NK-92 (cell line): ENCODE measurements around the gene TMEM260.
"Not testable (repeated sequence)": the region's sequence is repeated elsewhere in the genome, so short reads cannot be mapped to it uniquely, and the experiment has no call there.

ENCODE experiments used
- DNase-seq: peaks from one replicate; lab custom pipeline; 2025; ENCODE audit not compliant: unreplicated experiment; lab: John Stamatoyannopoulos, UW

The TMEM260 gene

GRCh38 chr14:56594428-56594827 lies 14.8 kb downstream of the TMEM260 start:
- no peak for DNase-seq

GRCh38 chr14:56598519-56598918 lies 18.9 kb downstream of the TMEM260 start:
- no peak for DNase-seq

DNA sequence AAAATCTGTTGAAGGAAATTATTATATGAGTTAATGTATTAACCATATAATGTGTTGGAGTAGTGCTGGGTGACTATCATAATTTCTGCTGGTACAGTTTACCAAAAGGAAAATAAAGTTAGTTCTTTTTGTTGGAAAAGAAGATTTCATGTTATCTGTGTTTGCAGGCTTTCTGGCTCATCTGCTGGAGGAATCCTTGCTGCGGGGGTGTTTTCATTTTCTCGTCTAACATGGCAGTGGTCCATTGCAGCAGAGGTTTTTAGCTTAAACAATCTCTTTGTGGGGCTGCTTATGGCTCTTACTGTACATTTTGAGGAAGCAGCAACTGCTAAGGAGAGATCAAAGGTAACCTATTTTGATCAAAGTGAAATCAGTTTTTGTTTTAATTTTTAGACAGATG lies 24.1 kb downstream of the TMEM260 start:
- DNase-seq = no peak

DNA sequence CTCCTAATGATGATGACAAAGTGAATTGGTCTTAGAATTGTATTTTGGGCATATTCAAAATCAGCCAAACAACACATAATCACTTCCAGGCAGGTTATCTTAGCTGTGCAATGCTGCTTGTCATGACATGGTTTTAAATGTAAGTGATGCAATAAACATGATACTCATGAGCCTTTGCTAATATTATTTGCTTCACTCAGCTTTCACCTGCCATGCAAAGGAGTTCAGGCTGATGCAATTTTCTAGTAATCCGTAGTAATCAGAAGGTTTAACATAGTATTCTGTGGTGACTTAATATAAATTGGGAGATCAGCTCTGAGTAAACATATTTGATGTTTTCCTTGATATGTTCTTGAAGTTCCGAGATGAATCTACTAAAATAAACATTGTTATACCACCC lies 29.1 kb downstream of the TMEM260 start:
- no peak for DNase-seq

DNA sequence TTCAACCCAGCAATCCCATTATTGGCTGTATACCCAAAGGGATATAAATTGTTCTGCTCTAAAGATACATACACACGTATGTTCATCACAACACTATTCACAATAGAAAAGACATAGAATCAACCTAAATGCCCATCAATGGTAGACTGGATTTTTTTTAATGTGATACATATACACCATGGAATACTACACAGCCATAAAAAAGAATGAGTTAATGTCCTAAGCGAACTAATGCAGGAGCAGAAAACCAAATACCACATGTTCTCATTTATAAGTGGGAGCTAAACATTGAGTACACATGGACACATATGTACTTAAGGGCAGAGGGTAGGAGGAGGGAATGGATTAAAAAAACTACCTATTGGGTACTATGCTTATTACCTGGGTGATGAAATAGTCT lies 32.1 kb downstream of the TMEM260 start:
- DNase-seq = not testable (repeated sequence)

DNA sequence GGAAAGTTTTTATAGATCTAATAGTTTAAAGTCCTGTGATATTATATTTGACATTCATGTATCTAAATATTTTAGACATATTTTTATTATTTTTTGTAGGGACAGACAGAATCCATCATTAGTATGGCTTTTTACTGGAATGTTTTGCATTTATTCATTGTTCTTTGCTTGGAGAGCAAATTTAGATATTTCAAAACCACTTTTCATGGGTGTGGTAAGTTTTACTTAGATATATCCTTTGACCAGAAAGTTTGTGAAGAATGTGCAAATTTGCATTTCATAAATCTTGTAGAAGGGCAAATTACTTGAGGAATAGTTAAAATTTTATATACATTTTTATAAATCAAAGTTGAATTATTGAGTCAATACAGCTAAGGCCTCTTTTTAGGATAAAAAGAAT lies 37.5 kb downstream of the TMEM260 start:
- DNase-seq = no peak

GRCh38 chr14:56630707-56631106 lies 51.1 kb downstream of the TMEM260 start:
- no peak for DNase-seq

GRCh38 chr14:56632195-56632594 lies 52.6 kb downstream of the TMEM260 start:
- no peak for DNase-seq

- no peak for DNase-seq
Observed at GRCh38 chr14:56633544-56633943, 53.9 kb downstream of the TMEM260 start.

- no peak for DNase-seq
Observed at GRCh38 chr14:56635041-56635440, 55.4 kb downstream of the TMEM260 start.

DNA sequence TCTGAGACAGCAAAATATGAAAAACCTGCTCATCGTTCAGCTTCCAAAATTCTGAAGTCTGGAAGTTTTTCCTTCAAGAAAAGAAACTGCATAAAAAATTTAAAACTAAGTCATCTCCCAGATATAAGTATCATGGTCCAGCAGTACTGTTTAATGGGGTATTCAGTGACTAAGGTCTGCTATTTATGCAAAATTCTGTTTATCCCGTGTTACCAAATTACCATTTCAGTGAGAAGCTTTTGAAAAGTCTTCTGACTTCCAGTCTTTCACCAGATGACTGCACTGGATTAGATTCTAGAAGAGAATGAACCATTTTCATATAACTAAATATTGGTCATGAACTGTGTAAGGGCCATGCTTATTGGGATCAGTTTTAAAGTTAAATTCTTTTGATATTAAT lies 67.9 kb downstream of the TMEM260 start:
- DNase-seq = no peak

DNA sequence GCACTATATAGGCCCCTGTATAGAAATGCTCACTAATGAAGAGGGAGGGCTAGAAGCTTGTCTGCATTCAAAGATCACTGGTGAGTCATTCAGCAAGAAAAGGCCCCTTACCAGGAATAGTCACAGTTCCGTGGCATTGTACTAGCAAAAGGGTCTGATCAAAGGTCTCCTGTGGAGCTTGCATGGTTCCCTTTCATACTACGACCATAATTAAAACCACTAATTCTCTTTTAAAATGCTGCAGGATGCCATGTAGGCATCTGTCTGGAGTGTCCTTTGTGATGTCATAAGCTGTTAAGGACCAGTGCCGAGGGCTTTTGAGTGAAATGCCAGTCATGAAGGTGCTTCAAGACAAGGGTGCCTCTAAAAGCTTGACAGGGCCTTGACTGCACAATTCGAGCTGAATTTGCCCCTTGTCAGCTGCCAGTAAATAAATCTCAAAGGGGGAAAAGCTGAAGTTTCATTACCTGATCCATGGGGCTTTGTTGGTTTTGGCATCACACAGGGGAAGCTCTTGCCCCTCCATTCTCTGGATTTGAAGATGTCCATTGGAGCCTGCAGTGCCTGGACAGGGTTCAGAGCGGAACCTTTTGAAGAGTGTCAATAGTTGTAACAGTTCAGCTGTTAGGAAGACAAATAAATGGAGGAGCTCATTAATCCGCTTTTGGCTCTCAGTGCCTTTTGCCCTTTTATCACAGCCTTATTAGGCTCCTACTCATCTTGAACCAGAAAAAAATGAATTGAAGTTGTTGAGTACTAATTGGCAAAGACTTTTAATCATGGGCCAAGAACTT lies 69.1 kb downstream of the TMEM260 start:
- no peak for DNase-seq

DNA sequence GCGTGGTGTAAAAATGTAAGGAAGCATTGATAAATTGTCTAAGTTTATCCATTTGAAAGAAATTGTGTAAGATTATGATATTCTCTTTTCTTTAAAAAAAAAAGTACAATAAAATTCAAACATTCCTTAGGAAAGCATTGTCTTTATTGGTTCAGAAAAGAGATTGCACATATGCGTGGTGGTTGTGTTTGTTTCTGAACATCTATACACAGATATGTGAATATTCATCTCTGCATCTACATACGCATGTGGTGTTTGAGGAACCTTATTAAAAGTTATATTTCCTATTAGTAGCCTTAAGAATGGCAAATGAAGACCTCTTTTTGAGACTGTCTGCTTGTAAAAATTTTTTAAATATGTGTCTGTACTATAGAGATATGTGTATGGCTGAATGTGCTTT lies 69.8 kb downstream of the TMEM260 start:
- DNase-seq = no peak

DNA sequence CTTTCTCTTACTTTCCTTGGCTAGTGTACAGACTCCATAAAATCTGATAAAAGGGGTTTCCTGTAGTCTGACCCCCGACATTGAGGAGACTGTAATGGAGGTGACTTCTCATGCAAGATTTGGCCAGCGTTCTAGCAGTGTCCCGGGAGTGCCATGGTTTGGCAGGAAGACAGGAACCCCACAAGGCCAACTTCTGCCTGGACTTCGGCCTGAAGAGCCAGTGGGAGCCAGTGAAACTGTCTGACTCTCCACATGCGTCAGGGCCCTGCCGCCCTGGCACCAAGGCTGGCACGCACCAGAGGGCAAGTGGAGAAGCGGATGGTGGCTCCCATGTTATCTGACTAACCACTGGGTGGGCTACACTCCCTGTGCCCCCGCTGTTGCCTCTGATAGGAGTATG lies 70.5 kb downstream of the TMEM260 start:
- no peak for DNase-seq

DNA sequence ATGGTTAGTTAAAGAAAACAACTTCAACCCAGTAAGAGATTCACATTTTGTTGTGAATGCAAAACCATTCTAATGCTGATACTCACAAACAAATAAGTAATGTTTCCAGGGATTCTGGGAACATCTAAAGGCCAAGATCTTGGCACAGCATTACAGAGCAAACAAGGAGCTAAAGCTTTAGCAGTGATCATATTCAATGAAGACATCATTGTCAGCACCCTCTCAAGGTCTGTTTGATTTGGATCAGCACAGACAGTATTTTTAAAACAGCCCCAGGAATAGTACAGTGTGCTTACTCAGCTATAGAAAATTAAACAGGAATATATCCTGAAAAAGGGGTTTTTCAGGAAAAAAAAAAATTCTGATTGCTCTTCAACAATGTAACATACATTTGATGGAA lies 71.4 kb downstream of the TMEM260 start:
- no peak for DNase-seq

GRCh38 chr14:56657604-56658003 lies 78.0 kb downstream of the TMEM260 start:
- no peak for DNase-seq

GRCh38 chr14:56659378-56659777 lies 79.8 kb downstream of the TMEM260 start:
- no peak for DNase-seq

DNA sequence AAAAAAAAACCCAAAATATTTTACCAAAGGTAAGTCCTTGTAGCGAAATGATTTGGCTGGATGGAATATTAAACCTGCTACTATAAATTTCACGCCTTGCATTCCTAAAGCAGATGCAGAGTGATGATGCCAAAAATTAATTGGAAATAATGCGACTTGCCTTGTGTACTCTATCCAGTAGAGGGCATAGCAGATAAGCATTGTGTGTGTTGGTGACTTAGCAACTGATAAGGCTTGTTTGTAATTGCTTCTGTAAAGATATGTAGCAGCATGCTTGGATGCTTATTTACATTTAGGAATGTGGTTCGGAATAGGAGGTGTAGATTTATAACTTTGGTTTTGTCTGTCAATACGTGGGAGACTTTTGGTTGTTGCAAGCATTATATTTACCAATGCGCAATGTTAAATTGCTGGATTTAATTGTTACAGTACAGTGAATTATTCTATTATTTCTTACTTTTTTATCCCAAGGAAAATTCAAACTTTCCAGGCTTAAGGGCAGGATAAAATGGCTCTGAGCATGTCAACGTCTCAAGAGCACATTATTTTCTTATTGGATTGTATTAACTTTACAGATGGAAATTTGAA lies 80.5 kb downstream of the TMEM260 start:
- no peak for DNase-seq

DNA sequence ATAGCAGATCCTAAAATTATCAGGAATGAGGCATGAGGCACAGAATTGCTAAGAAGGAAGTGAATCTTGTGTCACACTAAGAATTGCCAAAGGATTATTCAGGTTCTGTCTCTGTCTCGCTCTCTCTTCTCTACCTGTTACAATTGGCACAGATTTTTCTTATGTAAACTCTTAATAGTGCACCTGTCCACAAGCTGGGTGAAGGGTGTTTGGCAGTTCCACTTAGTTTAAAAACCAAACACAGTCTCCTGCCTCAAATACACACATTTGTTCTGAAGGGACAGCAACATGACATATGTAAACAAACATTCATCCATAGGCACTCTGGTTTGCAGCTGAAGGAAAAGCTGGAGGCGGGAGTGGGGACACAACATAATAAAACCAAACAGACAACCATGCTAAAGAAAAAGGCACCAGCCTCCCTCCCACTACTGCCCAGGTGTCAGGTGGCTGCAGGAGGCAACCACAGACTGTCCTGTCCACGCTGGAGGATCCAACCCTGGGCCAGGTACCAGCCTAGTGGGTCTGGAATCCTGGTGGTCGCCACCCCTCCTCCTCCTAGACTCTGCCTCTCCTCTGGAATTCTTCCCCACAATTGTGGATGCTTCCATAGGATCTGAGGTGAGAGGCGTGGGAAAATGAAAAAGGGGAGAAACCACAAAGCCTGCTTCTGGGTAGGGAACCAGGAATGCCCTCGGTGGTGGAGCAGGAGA lies 81.2 kb downstream of the TMEM260 start:
- DNase-seq = no peak

DNA sequence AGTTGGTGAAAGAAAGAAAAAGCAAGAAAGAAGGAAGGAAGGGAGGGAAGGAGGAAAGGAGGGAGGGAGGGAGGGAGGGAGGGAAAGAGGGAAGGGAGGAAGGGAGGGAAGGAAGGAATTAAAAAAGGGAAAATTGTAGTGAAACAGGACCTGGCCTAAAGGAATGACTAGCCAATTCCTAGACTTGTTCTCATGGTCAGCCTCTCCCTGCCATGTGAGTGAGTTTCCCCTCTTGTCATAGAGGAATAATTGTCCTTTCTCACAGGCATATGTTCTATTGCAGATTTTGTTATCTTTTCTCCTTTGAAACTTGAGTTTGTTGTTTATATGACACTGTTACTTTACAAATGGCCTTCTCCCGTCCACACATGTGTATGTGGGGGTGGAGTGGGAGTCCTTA lies 81.9 kb downstream of the TMEM260 start:
- DNase-seq = no peak

GRCh38 chr14:56664811-56665421 lies 85.3 kb downstream of the TMEM260 start:
- DNase-seq = no peak

DNA sequence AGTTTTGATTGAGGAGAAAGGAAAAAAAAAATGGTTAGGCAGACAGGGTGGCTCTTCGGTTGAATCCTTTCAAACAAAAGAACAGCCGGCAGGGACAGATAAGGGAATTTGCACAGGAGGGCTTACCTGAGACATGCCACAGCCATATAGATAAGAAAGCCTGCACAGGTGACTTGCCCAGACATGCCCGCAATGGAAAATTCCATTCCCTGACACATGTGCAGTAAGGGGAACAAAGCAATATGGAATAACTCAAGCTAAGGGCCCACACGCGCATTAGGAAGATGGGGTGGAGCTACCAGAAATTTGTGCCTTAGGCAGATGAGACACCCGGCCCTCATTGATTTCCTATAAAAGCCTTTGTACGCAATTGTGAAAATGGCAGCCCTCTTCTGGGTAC lies 86.7 kb downstream of the TMEM260 start:
- no peak for DNase-seq
